Lung (tissue), 12 donors: Measurements from ENCODE around the gene DYRK1A. TPM values are rescaled to one million over a fixed set of nuclear protein-coding genes. Genes with fewer than 3 reads are reported as not detected.
A peak's percentile ranks its signal among the peaks of the same experiment; 100 is the strongest.

ENCODE experiments used
- ATAC-seq: fragments of 200-7000 bp; cut with Tn5 transposase; one replicate; pipeline ENCODE4 v1.9.1; 2020; ENCODE audit warnings: moderate number of reproducible peaks; ENCODE audit not compliant: insufficient read depth, low FRiP score
- DNase-seq, 3 donors: peaks; one replicate each; pipeline ENCODE4 v3.0.0-alpha.2; 2013 to 2017
- H3K27ac ChIP-seq, 2 donors: one replicate each; pipeline ENCODE4 v1.5.1; 2013; ENCODE audit warnings: mild to moderate bottlenecking in 2 of 2, moderate library complexity in 2 of 2, control low read depth in 1 of 2, inconsistent platforms in 1 of 2, low read depth in 1 of 2, low read length in 1 of 2
- H3K27me3 ChIP-seq, 3 donors: one replicate each; pipeline ENCODE4 v1.5.1; 2013; ENCODE audit warnings: low read length in 2 of 3; ENCODE audit not compliant: control insufficient read depth in 3 of 3, insufficient read depth in 3 of 3
- H3K36me3 ChIP-seq, 4 donors: one replicate each; pipeline ENCODE4 v1.5.1; 2013; ENCODE audit warnings: low read length in 4 of 4, mild to moderate bottlenecking in 1 of 4, moderate library complexity in 1 of 4; ENCODE audit not compliant: control insufficient read depth in 4 of 4, insufficient read depth in 4 of 4
- H3K4me1 ChIP-seq, 5 donors: one replicate each; pipeline ENCODE4 v1.5.1; 2013; ENCODE audit warnings: low read length in 5 of 5, mild to moderate bottlenecking in 2 of 5, moderate library complexity in 1 of 5; ENCODE audit not compliant: control insufficient read depth in 5 of 5, insufficient read depth in 5 of 5
- H3K4me3 ChIP-seq: one replicate; pipeline ENCODE4 v1.5.1; 2013; ENCODE audit warnings: mild to moderate bottlenecking, control low read depth, moderate library complexity
- H3K9ac ChIP-seq, 2 donors: one replicate each; pipeline ENCODE4 v1.5.1; 2013; ENCODE audit warnings: low read length in 2 of 2, control low read depth in 1 of 2; ENCODE audit not compliant: insufficient read depth in 1 of 2
- H3K9me3 ChIP-seq, 4 donors: one replicate each; pipeline ENCODE4 v1.5.1; 2013; ENCODE audit warnings: low read length in 3 of 4, mild to moderate bottlenecking in 1 of 4, moderate library complexity in 1 of 4; ENCODE audit not compliant: control insufficient read depth in 4 of 4, insufficient read depth in 3 of 4
- WGBS, 2 donors: extraction: QIAGEN DNeasy Blood & Tissue Kit; methylation state at CpG; one replicate each; pipeline ENCODE4 v1.1.7; 2013; 5-methylcytosine and 5-hydroxymethylcytosine counted together
- polyA plus RNA-seq, 2 donors: library from polyadenylated mRNA; stranded (reverse); fragments of 200-250 nt; gene quantifications; one replicate each; pipeline ENCODE4 v1.2.1, GENCODE V29; 2013
- total RNA-seq, 2 donors: library from RNA; depleted of rRNA in 1 of 2; stranded (reverse); fragments of >200 nt in 1 of 2; gene quantifications; one replicate each; pipeline ENCODE4 v1.2.1, GENCODE V29; 2014 to 2021
- TF ChIP-seq, protein P1 (sequence below): IDR thresholded peaks from 2 replicates; pipeline ENCODE4 v1.5.1; 2012; ENCODE audit warnings: mild to moderate bottlenecking; ENCODE audit errors: control extremely low read depth, extremely low read depth
- donor health status: control.
- donor health status: control.
- donor health status: Bipolar disorder and iron deficiency.
- donor health status: healthy.
- donor health status: DM: yes; HTN: yes; CAD: no.

The DYRK1A gene
- total and polyA plus RNA-seq, 4 donors, result 22.1 to 149 (median 43.3) TPM

DNA sequence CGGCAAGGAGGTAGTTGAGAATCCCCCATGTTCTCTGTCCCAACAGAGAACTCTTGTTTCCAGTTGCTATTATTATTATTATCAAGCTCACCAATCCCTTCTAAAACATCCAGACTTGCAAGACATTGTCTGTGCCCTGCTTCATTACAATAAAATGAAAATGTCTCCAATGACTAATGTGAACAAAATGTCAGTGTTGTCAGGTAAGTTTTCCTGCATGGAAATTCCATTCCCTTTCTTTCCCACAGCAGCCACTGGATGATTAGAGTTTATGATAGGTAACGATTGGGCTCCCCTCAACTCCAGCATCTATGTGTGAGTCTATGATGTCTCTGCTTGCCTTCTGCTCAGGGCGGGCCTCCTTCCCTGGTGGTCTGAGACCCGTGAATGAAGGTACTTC lies 8.9 kb upstream of the DYRK1A start:
- no peak overlapping the region for H3K9ac ChIP-seq
- H3K4me3 ChIP-seq, result no peak overlapping the region
- H3K9me3 ChIP-seq, result no peaks in the 10 kb centered on the region
- ATAC-seq, result no peak
- DNase-seq, result no peak
- no peaks in the 10 kb centered on the region for H3K27me3 ChIP-seq
- H3K4me1 ChIP-seq, result peaks cover 0 to 9% (median 0%) of the 10 kb centered on the region in 5 donors
- H3K27ac ChIP-seq, result peak overlapping the region in 1 of 2 donors; percentile 27
- TF ChIP-seq, protein P1, sequence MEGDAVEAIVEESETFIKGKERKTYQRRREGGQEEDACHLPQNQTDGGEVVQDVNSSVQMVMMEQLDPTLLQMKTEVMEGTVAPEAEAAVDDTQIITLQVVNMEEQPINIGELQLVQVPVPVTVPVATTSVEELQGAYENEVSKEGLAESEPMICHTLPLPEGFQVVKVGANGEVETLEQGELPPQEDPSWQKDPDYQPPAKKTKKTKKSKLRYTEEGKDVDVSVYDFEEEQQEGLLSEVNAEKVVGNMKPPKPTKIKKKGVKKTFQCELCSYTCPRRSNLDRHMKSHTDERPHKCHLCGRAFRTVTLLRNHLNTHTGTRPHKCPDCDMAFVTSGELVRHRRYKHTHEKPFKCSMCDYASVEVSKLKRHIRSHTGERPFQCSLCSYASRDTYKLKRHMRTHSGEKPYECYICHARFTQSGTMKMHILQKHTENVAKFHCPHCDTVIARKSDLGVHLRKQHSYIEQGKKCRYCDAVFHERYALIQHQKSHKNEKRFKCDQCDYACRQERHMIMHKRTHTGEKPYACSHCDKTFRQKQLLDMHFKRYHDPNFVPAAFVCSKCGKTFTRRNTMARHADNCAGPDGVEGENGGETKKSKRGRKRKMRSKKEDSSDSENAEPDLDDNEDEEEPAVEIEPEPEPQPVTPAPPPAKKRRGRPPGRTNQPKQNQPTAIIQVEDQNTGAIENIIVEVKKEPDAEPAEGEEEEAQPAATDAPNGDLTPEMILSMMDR, result no peak
- WGBS, 2 donors, result 35 to 58% methylated on average over 4 of the region's 4 CpGs
- H3K36me3 ChIP-seq, result no peaks in the 10 kb centered on the region

DNA sequence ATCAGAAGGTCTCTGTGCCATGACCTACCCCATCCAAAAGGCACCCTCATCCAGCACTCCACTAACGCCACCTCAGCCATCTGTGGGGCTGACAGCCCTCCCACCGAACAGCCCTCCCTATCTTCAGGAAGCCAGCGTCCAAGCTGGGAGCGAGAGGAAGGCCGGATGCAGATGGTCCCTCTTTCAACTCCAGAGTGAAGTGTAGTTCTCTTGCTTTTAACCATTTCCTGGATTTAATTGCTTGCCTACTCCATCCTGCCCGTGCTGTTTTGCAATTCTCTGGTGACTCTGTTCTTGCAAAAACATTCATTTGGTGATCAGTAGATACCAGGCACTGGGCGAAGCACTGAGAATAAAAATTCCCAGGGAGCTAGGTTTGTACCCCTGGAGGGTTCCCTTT lies 8.2 kb upstream of the DYRK1A start:
- peak; percentile 27 to 73 (median 59) for DNase-seq
- no peaks in the 10 kb centered on the region for H3K9me3 ChIP-seq
- TF ChIP-seq, protein P1, result no peak
- H3K27ac ChIP-seq, result peak overlapping the region in 1 of 2 donors; percentile 57
- H3K4me1 ChIP-seq, result peaks cover 0 to 9% (median 0%) of the 10 kb centered on the region in 5 donors
- no peak overlapping the region for H3K4me3 ChIP-seq
- no peak overlapping the region for H3K9ac ChIP-seq
- ATAC-seq, result peak; percentile 27
- no peaks in the 10 kb centered on the region for H3K36me3 ChIP-seq
- WGBS, 2 donors, result 15 to 22% methylated on average over 7 of the region's 7 CpGs
- H3K27me3 ChIP-seq, result no peaks in the 10 kb centered on the region

- ATAC-seq (no peak), DNase-seq (no peak)
- no peaks in the 10 kb centered on the region for H3K36me3 ChIP-seq
- H3K9ac ChIP-seq, result no peak overlapping the region
- no peak overlapping the region for H3K4me3 ChIP-seq
- H3K27ac ChIP-seq, result no peak overlapping the region
- no peaks in the 10 kb centered on the region for H3K27me3 ChIP-seq
- peaks cover 0 to 12% (median 0%) of the 10 kb centered on the region in 5 donors for H3K4me1 ChIP-seq
- 96 to 100% methylated on average over 1 of the region's 1 CpG for WGBS, 2 donors
- TF ChIP-seq, protein P1, result no peak
- H3K9me3 ChIP-seq, result no peaks in the 10 kb centered on the region
Observed at GRCh38 chr21:37363936-37364335, 2.6 kb upstream of the DYRK1A start.

DNA sequence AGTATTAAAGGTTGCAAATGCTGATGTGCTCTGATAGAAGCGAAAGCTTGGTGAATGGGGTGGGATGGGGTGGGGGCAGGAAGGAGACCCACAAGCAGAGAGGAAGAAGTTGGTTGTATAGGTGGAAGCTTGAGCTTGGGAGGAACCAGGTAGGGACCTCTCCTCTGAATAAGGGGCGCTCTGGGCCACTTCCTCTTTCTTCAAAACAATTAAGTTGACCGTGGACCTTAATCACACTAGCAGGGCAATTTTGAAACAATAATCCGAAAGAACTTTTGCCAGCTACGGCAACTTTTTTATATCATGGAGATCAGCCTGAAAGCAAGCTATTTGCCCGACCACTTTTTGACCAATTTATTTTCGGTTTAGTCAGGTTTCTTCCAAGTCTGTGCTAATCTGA lies 1.9 kb upstream of the DYRK1A start:
- peak overlapping the region; percentile 91 to 98 for H3K9ac ChIP-seq
- no peaks in the 10 kb centered on the region for H3K36me3 ChIP-seq
- 16 to 32% methylated on average over 7 of the region's 7 CpGs for WGBS, 2 donors
- H3K4me3 ChIP-seq, result no peak overlapping the region
- H3K27ac ChIP-seq, result peak overlapping the region; percentile 31 to 93
- no peak for DNase-seq
- H3K27me3 ChIP-seq, result no peaks in the 10 kb centered on the region
- TF ChIP-seq, protein P1, result no peak
- ATAC-seq, result no peak
- H3K4me1 ChIP-seq, result peaks cover 0 to 20% (median 5%) of the 10 kb centered on the region in 5 donors
- no peaks in the 10 kb centered on the region for H3K9me3 ChIP-seq
